Muscle layer of duodenum (tissue), 2 donors: ENCODE data around the gene OR8D2.

ENCODE experiments used
- H3K27ac ChIP-seq: one replicate; pipeline ENCODE4 v1.7.0; 2013; ENCODE audit warnings: mild to moderate bottlenecking, low read length
- H3K27me3 ChIP-seq: one replicate; pipeline ENCODE4 v1.7.0; 2013; ENCODE audit warnings: low read depth, mild to moderate bottlenecking, control low read depth, low read length
- H3K36me3 ChIP-seq, 2 donors: one replicate each; pipeline ENCODE4 v1.7.0; 2013; ENCODE audit warnings: low read length in 2 of 2, control low read depth in 1 of 2, mild to moderate bottlenecking in 1 of 2; ENCODE audit not compliant: insufficient read depth in 2 of 2, control insufficient read depth in 1 of 2
- H3K4me1 ChIP-seq, 2 donors: one replicate each; pipeline ENCODE4 v1.7.0; 2013; ENCODE audit warnings: low read length in 2 of 2, mild to moderate bottlenecking in 2 of 2, control low read depth in 1 of 2, moderate library complexity in 1 of 2; ENCODE audit not compliant: insufficient read depth in 2 of 2, control insufficient read depth in 1 of 2
- H3K4me3 ChIP-seq, 2 donors: one replicate each; pipeline ENCODE4 v1.7.0; 2013; ENCODE audit warnings: low read length in 2 of 2, low read depth in 1 of 2, mild to moderate bottlenecking in 1 of 2
- H3K9me3 ChIP-seq, 2 donors: one replicate each; pipeline ENCODE4 v1.7.0; 2013; ENCODE audit warnings: low read length in 2 of 2, control low read depth in 1 of 2, mild to moderate bottlenecking in 1 of 2; ENCODE audit not compliant: control insufficient read depth in 1 of 2
- donor health status: healthy.

The OR8D2 gene

DNA sequence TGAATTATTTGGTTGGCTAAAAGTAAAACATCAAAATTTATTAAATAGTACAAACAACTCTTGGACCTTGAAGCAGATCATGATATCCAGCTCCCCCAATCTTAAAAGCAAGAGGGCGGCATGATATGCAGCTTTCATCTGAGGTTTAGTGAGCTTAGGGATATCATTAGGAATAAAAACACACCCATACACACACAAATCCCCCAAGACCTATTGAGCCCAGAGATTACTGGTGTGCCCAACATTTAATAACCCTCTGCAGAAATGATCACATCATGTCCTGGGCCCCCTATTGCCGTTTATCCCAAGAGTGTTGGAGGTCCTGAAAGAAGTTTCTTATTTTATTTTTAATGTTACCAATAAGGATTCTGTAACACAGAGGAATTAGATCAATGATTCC, 6.1 kb downstream of the OR8D2 start, which contains the start of gene OR8D1:
Gene OR8D1, minus strand, starts transcription at position 101 of the 400 bp plus-strand sequence. CDS start 3,183 bp downstream, outside the sequence.
- Histone ChIP-seq H3K27me3 (no peaks in the 10 kb centered on the region), H3K9me3 (no peaks in the 10 kb centered on the region), H3K36me3 (no peaks in the 10 kb centered on the region), H3K4me3 (no peak within 1 kb of the TSS), H3K4me1 (no peaks in the 10 kb centered on the region), H3K27ac (no peak within 1 kb of the TSS)

DNA sequence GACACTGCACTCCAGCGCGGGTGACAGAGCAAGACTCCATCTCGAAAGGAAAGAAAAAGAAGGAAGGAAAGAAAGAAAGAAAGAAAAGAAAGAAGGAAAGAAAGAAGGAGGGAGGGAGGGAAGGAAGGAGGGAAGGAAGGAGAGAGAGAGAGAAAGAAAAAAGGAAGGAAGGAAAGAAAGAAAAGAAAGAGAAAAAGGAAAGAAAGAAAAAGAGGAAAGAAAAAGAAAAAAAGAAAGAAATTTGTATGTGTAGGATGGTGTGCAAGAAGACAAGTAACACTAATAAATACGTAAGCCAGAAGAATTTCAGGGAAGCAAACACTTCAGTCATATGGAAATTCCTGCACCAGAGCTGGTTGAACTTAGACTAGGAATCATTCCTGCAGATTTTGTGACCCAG, 6.9 kb downstream of the OR8D2 start:
- H3K9me3 ChIP-seq = no peaks in the 10 kb centered on the region
- H3K4me3 ChIP-seq = no peak overlapping the region
- H3K27me3 ChIP-seq = no peaks in the 10 kb centered on the region
- H3K4me1 ChIP-seq = no peaks in the 10 kb centered on the region
- no peak overlapping the region for H3K27ac ChIP-seq
- H3K36me3 ChIP-seq = no peaks in the 10 kb centered on the region

DNA sequence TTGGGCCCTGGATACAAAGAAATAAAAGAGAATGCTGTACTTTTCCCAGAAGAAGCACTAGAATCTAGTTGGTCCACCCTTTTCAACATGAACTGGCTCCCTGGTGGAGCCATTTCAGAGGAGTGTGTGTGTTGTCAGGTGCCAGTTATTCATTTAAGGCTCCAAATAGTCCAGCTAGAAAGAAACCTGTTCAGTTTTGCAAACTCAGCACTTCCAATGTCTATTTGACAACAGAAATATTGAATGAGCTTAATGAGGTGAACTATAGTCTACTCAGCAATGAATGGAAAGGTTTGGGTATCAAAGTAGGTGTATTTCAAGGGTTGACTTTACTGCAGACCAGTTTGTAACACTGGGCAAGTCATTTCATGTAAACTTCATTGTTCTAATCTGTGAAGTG, 8.3 kb downstream of the OR8D2 start:
- Histone ChIP-seq H3K4me3 (no peak overlapping the region), H3K9me3 (no peaks in the 10 kb centered on the region), H3K27me3 (no peaks in the 10 kb centered on the region), H3K27ac (no peak overlapping the region), H3K4me1 (no peaks in the 10 kb centered on the region), H3K36me3 (no peaks in the 10 kb centered on the region)

DNA sequence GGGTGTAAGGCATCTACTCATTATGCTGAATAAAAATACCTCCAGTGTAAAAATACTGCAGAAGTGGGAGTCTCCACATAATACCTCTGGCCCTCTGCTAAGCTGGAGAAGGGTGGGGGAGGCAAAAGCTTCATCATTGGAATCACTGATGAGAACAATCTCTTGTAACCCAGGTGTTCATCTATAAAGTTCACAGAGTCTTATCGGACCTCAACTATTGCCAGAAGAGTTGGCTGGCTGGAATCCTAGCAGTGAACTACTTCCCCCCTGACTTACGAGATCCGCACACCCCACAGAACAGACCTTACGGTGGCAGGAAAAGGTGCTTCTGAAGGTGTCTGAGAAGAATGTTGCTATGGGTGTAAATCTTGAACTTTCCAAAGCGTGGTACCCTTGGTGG, 8.7 kb downstream of the OR8D2 start:
- Histone ChIP-seq H3K27ac (no peak overlapping the region), H3K27me3 (no peaks in the 10 kb centered on the region), H3K9me3 (no peaks in the 10 kb centered on the region), H3K36me3 (no peaks in the 10 kb centered on the region), H3K4me3 (no peak overlapping the region), H3K4me1 (no peaks in the 10 kb centered on the region)

DNA sequence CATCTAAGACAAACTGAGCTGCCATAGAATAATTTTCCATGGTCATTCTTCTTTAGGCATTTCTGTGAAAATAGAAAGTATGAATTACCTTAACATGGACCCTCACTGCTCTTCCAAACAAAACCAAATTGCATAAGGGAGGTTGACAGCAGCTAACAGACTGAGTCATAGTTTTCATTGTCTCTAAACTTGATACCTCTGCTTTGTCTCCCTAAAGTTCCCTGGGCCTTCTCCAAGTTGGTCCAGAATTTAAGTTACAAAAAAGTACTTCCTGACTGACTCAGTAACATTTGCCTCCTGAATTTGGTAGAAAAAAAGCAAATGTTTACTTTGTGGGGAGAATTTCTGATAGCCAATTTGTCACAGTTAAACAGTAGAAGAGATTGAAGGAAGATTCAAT, 9.3 kb downstream of the OR8D2 start:
- H3K27me3 ChIP-seq = no peaks in the 10 kb centered on the region
- H3K36me3 ChIP-seq = no peaks in the 10 kb centered on the region
- no peaks in the 10 kb centered on the region for H3K9me3 ChIP-seq
- H3K27ac ChIP-seq = no peak overlapping the region
- H3K4me1 ChIP-seq = no peaks in the 10 kb centered on the region
- no peak overlapping the region for H3K4me3 ChIP-seq

DNA sequence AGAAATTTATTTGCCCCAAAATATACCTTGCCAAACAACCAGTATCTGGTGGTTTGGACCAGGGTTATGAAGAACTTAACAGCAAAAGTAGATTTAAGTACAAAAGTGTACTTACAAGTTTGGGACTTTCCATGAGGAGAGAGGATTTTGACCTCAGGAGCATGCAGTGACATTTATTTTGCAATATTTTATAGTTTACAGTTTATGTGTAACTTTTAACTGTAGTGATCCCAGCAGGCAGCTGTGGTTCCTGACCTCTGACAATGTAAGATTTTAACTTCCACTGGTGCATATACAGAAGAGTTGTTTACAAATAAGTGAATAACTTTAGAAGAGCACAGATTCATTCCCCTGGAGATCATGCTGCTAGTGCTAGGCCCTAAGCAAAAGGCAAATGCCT, 12.9 kb downstream of the OR8D2 start:
- H3K27ac ChIP-seq = no peak overlapping the region
- H3K4me3 ChIP-seq = no peak overlapping the region
- no peaks in the 10 kb centered on the region for H3K4me1 ChIP-seq
- no peaks in the 10 kb centered on the region for H3K36me3 ChIP-seq
- no peaks in the 10 kb centered on the region for H3K27me3 ChIP-seq
- no peaks in the 10 kb centered on the region for H3K9me3 ChIP-seq

DNA sequence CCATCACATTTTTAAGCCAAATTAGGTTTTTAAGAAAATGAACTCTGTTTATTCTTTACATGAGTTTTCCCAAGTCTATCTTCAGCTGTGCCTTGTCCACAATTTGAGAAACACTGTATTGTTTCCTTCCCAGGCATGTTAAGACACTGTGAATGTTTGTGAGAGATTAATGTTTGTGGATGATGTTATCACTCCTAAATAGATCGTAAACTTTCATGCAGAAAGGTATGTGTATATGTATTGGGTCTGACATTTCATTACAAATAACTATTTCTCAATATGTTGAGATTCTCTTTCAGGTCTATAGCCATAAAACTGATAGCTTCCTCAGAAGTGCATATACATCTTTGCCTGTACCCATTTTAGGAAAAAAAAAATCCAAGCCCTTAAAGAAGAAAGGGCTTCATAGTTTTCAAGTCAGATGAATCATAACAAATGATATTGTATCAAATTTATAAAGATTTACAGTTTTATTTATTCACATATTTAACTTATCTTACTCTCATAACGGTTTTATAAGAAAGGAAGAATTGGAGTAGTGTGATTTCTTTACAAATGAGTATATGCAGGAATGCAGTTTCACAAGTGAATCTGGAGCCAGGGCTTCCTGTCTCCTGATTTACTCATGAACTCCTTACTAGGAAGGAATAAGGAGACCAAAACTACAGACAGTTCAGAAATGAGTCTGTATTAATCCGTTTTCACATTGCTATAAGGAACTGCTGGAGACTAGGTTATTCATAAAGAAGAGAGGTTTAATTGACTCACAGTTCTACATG, 17.5 kb downstream of the OR8D2 start:
- Histone ChIP-seq H3K4me3 (no peak overlapping the region), H3K27ac (no peak overlapping the region), H3K4me1 (no peaks in the 10 kb centered on the region), H3K27me3 (no peaks in the 10 kb centered on the region), H3K9me3 (peaks cover 0 to 2% of the 10 kb centered on the region in 2 donors), H3K36me3 (no peaks in the 10 kb centered on the region)

DNA sequence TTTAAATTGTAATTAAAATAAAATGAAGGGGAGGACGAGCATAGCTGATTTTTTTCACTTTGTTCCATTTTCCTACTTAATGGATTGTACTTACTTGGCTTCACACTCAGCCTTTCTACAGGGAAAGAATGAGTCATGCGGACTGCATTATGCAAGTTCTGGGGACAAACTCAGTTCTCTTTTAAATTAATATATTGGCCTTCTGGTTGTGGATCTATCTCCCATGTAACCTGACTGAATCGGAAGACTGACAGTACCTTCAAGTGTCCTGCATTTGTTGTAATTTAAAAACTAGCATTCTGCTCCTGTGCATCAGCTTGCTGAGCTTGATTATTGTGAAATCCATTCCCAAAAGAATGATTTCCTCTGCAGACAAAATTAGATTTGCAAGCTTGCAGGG, 18.4 kb downstream of the OR8D2 start:
- H3K9me3 ChIP-seq = peaks cover 0 to 2% of the 10 kb centered on the region in 2 donors
- H3K36me3 ChIP-seq = no peaks in the 10 kb centered on the region
- no peaks in the 10 kb centered on the region for H3K4me1 ChIP-seq
- H3K27ac ChIP-seq = no peak overlapping the region
- H3K4me3 ChIP-seq = no peak overlapping the region
- H3K27me3 ChIP-seq = no peaks in the 10 kb centered on the region

DNA sequence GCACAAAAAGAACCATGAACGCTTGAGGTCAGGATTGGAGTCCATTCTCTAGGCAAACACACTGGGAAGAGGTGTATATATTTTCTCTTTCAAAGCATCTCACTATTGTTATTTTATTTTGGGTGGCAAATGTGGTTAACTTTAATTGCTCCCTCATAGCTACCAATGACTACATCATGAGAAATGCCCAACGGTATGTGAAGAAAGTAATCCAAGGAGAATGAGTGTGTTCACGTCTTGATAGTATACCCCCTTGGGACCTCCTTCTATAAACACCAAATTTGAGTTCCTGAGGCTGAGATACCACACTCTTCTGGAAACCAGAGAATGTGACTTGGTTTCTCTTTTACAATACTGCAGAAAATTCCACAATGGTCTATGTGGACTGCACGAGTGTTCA, 22.1 kb downstream of the OR8D2 start:
- Histone ChIP-seq H3K27me3 (no peaks in the 10 kb centered on the region), H3K4me3 (no peak overlapping the region), H3K4me1 (no peaks in the 10 kb centered on the region), H3K27ac (no peak overlapping the region), H3K36me3 (no peaks in the 10 kb centered on the region), H3K9me3 (peaks cover 0 to 2% of the 10 kb centered on the region in 2 donors)

DNA sequence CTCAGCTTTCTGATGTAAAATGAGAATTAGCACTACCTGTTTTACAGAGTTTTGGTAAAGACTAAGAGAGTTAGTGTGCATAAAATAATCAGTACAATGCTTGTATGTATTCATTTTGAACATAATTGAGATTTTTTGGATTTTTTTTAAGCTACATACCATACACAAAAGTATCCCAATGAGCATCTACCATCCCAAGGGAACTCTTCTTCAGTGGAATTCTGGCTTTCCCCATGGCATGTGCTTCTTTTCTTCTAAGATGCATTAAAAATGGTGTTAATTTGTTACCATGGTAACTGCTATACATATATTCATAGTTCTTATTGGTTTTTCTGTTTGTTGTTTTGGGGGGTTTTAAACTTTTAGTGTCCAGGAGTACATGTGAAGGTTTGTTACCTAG, 24.0 kb downstream of the OR8D2 start:
- Histone ChIP-seq H3K4me3 (no peak overlapping the region), H3K9me3 (peaks cover 0 to 2% of the 10 kb centered on the region in 2 donors), H3K27ac (no peak overlapping the region), H3K27me3 (no peaks in the 10 kb centered on the region), H3K36me3 (no peaks in the 10 kb centered on the region), H3K4me1 (no peaks in the 10 kb centered on the region)

DNA sequence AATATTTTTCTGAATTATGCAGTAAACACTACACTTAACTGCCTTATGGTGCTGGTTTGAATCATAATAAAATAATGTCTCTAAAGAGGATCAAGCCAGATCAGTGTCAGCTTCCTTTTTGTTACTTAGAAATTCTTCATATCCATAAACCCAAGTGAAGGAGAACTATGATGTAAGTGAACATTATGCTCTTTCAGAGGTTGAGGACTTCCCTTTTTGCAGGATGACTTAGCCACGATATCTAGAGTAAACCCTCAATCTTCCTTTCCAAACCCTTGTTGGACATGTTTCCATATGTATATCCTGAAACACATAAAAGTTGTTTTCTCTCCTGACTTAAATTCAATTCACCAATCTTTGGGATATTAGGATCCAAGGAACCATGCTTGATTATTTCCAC, 25.3 kb downstream of the OR8D2 start:
- H3K9me3 ChIP-seq = peaks cover 0 to 9% of the 10 kb centered on the region in 2 donors
- H3K4me1 ChIP-seq = no peaks in the 10 kb centered on the region
- H3K27me3 ChIP-seq = no peaks in the 10 kb centered on the region
- H3K4me3 ChIP-seq = no peak overlapping the region
- no peaks in the 10 kb centered on the region for H3K36me3 ChIP-seq
- H3K27ac ChIP-seq = no peak overlapping the region
